MM.1S (cell line): Measurements from ENCODE around the gene GATA2.

Experiments used
- EZH2phosphoT487 ChIP-seq: fragments of 300-600 bp; sonication (generic); IDR thresholded peaks from 2 replicates; pipeline ENCODE4 v1.6.1; 2018; ENCODE audit warnings: antibody characterized with exemption, low read length
- TF ChIP-seq, protein P1 (sequence below): fragments of 300-600 bp; sonication (generic); IDR thresholded peaks from 2 replicates; pipeline ENCODE4 v1.5.1; 2016; ENCODE audit warnings: antibody characterized with exemption, low read length, mixed read lengths

DNA sequence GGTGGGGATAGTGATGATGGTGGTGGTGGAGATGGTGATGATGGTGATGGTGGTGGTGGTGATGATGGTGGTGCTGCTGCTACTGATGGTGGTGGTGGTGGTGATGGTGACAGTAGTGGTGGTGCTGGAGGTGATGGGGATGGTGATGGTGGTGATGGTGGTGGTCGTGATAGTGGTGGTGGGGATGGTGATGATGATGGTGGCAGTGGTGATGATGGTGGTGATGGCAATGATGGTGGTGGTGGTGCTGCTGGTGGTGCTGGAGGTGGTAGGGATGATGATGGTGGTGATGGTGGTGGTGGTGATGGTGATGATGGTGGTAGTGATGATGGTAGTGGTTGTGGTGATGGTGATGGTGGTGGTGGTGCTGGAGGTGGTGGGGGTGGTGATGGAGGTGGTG, 47.6 kb downstream of the GATA2 start:
- TF ChIP-seq, protein P1, sequence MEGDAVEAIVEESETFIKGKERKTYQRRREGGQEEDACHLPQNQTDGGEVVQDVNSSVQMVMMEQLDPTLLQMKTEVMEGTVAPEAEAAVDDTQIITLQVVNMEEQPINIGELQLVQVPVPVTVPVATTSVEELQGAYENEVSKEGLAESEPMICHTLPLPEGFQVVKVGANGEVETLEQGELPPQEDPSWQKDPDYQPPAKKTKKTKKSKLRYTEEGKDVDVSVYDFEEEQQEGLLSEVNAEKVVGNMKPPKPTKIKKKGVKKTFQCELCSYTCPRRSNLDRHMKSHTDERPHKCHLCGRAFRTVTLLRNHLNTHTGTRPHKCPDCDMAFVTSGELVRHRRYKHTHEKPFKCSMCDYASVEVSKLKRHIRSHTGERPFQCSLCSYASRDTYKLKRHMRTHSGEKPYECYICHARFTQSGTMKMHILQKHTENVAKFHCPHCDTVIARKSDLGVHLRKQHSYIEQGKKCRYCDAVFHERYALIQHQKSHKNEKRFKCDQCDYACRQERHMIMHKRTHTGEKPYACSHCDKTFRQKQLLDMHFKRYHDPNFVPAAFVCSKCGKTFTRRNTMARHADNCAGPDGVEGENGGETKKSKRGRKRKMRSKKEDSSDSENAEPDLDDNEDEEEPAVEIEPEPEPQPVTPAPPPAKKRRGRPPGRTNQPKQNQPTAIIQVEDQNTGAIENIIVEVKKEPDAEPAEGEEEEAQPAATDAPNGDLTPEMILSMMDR, result no peak
- TF ChIP-seq EZH2phosphoT487, result no peak
